Upper lobe of left lung (tissue), 4 donors: ENCODE data around the gene FMN2.

Experiments used
- CTCF ChIP-seq, 6 experiments: fragments of 450-650 bp in 4 of 6; fragments of 200-600 bp in 2 of 6; sonication (generic) in 2 of 6; IDR thresholded peaks; one replicate each; pipeline ENCODE4 v1.5.1; 2016 to 2019; ENCODE audit warnings: antibody characterized with exemption in 6 of 6
- EP300 ChIP-seq, 4 donors: sonication (generic); formaldehyde crosslinking; IDR thresholded peaks; one replicate each; pipeline ENCODE4 v1.5.1; 2017; ENCODE audit warnings: antibody characterized with exemption in 4 of 4, control low read depth in 2 of 4
- POLR2A ChIP-seq, 4 donors: fragments of 450-650 bp; IDR thresholded peaks; one replicate each; pipeline ENCODE4 v1.5.1; 2016 to 2017; ENCODE audit warnings: antibody characterized with exemption in 4 of 4, mild to moderate bottlenecking in 2 of 4
- POLR2AphosphoS5 ChIP-seq, 2 donors: sonication (generic); formaldehyde crosslinking; IDR thresholded peaks; one replicate each; pipeline ENCODE4 v1.5.1; 2017; ENCODE audit warnings: antibody characterized with exemption in 2 of 2

DNA sequence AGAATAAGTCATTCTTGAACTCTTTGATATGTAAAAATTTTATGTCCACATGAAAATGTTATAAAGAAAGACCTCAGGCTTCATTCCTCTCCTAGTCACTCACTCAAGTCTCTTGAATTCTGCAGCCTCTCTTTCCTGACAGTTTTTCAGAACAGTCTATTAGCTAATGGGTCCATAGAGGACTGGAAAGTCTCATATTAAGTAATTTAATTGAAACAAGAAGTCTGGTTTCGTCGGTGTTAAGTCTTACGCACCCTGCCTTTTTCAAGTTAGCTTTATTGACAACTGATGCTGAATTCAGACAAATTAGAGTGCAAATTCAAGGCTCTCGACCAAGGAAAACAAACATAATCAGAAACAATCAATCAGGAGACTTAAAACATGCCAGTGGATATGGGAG lies 414.5 kb downstream of the FMN2 start:
- no peak for TF ChIP-seq POLR2AphosphoS5 (IDR thresholded peaks at IDR 0.05)
- TF ChIP-seq CTCF (IDR thresholded peaks at IDR 0.05), result no peak
- no peak for TF ChIP-seq POLR2A (IDR thresholded peaks at IDR 0.05)
- TF ChIP-seq EP300 (IDR thresholded peaks at IDR 0.05), result no peak
